GM19468 (cell line): ENCODE measurements around the gene DMP1.
"Not testable (repeated sequence)": the region's sequence is repeated elsewhere in the genome, so short reads cannot be mapped to it uniquely, and the experiment has no call there.

Source experiments
- ATAC-seq: cut with Tn5 transposase; IDR thresholded peaks from one replicate; pipeline ENCODE4 v1.9.1; 2021; ENCODE audit warnings: mild to moderate bottlenecking, moderate library complexity, moderate number of reproducible peaks; ENCODE audit not compliant: unreplicated experiment; ENCODE audit errors: extremely low read depth

The DMP1 gene

DNA sequence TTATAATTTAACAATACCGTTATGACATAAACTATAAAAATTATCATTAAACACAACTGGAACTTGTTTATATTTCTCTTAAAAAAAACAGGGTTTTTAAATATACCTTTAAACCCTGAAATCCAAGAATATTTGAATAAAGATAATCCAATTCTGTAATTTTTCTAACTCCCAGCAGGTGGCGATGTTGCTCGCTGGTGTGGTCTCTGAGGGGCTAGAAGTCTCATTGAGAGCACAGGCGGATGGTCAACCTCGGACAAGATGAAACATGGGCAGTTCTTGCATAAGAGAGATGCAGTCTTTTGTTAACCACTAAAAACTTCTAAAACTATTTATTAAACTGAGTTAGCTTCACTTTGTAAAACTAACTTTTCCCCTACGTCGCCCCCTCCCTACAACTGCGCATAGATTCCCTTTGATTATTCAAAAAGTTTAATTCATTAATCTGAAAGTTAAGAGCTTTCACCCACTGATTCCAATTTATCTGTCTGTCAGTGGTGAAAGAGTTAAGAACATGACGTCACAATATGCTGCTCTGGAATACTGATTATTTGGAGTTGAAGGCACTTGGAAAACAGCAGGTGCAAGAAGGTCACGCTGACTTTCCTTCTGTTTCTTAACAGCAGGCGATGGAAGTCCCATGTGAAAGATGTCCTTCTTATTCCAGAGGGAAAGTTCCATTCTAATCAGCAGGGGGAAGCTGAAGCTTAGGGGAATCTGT is 29.5 kb downstream of the DMP1 start:
- no peak for ATAC-seq

- no peak for ATAC-seq
These were observed 30.2 kb downstream of the DMP1 start for GRCh38 chr4:87680271-87680670.

- ATAC-seq, result no peak
These were observed 38.2 kb downstream of the DMP1 start for GRCh38 chr4:87688316-87688715.

GRCh38 chr4:87690947-87691346 is 40.9 kb downstream of the DMP1 start:
- not testable (repeated sequence) for ATAC-seq

GRCh38 chr4:87692060-87692459 is 42.0 kb downstream of the DMP1 start:
- not testable (repeated sequence) for ATAC-seq

DNA sequence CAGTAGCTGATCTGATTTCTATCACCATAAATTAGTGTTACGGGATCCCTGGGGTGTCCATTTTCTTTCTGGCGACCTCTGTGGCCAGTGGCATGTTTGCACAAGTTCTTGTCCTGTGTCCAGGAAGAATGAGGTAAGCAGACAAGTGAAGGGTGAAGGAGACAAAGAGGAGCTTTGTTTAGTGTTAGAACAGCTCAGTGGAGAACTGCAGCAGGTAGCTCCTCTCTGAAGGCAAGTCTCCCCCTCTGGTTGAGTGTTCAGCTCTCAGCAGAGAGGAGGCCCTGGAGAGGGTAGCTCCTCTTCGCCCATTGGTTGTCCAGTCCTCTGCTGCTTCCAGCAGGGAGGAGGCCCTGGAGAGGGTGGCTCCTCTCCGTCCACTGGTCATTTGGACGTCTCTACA is 47.2 kb downstream of the DMP1 start:
- no peak for ATAC-seq

- ATAC-seq, result no peak
These were observed 47.9 kb downstream of the DMP1 start for GRCh38 chr4:87697945-87698344.

GRCh38 chr4:87698394-87698793 is 48.3 kb downstream of the DMP1 start:
- ATAC-seq, result no peak

DNA sequence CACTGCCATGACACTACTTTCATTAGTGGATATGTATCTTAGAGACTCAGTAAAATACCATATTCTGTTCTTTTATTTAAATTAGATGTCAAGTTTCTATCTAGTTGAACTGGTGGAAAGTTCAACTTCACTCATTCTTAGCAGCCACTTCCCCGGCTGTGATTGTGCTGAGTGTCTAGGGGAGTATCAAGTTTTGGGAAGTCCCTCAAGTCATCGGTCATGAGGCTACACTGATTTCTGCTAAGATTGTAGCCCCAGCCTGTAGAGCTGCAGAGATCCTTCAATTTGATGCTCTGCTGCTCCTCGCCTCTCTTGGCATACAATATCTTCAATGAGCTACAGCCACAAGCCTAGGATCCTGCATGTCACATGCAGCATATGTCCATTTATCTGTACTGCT is 53.9 kb downstream of the DMP1 start:
- ATAC-seq, result no peak

DNA sequence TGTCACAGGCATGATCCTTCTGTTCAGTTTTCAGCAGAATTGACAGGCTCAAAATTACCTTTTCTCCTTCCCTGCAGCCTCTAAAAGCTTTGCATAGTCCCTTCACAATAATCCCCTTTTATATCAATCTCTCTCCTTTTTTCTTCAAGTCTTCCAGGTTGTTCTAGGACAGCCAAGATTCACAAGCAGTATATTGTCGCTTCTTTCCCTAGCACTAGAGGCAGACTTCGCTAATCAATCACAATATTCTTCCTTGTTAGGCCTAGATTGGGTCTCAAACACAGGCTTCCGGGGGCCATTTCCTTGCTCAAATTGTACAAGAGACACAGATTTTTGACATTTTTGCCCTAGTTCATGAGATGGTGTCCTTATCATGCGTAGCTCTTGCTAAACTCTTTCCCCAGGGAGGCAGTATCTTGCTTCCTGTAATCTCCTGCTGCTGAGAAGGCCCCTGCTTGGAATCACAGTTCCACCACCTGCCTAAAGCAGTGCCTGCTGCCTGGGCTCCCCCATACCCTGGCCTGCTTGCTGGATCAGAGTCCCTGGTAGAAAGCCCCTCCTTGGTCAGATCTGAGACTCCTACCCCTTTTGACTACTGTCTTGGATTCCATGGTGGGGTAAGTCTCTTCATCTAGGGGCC is 57.3 kb downstream of the DMP1 start:
- no peak for ATAC-seq
